HepG2 (cell line): ENCODE data around the gene CD300A. TPM values are rescaled to one million over a fixed set of nuclear protein-coding genes. Genes with fewer than 3 reads are reported as not detected.

ENCODE experiments used
- ARNT2 ChIP-seq: sonication (generic); formaldehyde crosslinking; IDR thresholded peaks from 2 replicates; pipeline ENCODE4 v1.8.0; 2022; ENCODE audit warnings: mild to moderate bottlenecking, low read depth, missing genetic modification reagents, moderate library complexity
- ELF1 ChIP-seq: sonication (generic); formaldehyde crosslinking; IDR thresholded peaks from 2 replicates; pipeline ENCODE4 v1.4.0; 2020; ENCODE audit warnings: missing genetic modification reagents
- ELF4 ChIP-seq: sonication (generic); formaldehyde crosslinking; IDR thresholded peaks from 2 replicates; pipeline ENCODE4 v1.5.0; 2020; ENCODE audit warnings: missing genetic modification reagents, mild to moderate bottlenecking, moderate library complexity, borderline replicate concordance
- FOXM1 ChIP-seq: sonication (generic); formaldehyde crosslinking; IDR thresholded peaks from 2 replicates; pipeline ENCODE4 v1.5.0; 2020; ENCODE audit warnings: missing genetic modification reagents
- HOXA9 ChIP-seq: sonication (generic); formaldehyde crosslinking; IDR thresholded peaks from 2 replicates; pipeline ENCODE4 v1.8.1; 2022; ENCODE audit warnings: missing genetic modification reagents, mild to moderate bottlenecking, moderate library complexity, borderline replicate concordance
- RAD21 ChIP-seq: fragments of 450-650 bp; formaldehyde crosslinking; IDR thresholded peaks from 2 replicates; pipeline ENCODE4 v1.5.0; 2020; ENCODE audit warnings: mild to moderate bottlenecking
- RXRB ChIP-seq: IDR thresholded peaks from 2 replicates; pipeline ENCODE4 v1.6.1; 2016; ENCODE audit warnings: borderline replicate concordance, missing genetic modification reagents, missing compliant biosample characterization
- SMAD9 ChIP-seq: sonication (generic); formaldehyde crosslinking; IDR thresholded peaks from 2 replicates; pipeline ENCODE4 v1.5.1; 2020; ENCODE audit warnings: mild to moderate bottlenecking, missing genetic modification reagents
- TCF12 ChIP-seq, 2 experiments: fragments of 450-650 bp in 1 of 2; sonication (generic) in 1 of 2; formaldehyde crosslinking in 1 of 2; IDR thresholded peaks; 2 replicates each; pipeline versions ENCODE4 v1.6.1 to v1.8.0; 2017 to 2022; ENCODE audit warnings: antibody characterized with exemption in 1 of 2, mild to moderate bottlenecking in 1 of 2, missing genetic modification reagents in 1 of 2, moderate library complexity in 1 of 2
- XRCC5 ChIP-seq: fragments of 200-400 bp; formaldehyde crosslinking; optimal IDR thresholded peaks from 2 replicates; pipeline ENCODE3; 2017; ENCODE audit warnings: mild to moderate bottlenecking, low read length
- ZBTB21 ChIP-seq: sonication (generic); formaldehyde crosslinking; IDR thresholded peaks from 2 replicates; pipeline ENCODE4 v1.4.0; 2020; ENCODE audit warnings: missing genetic modification reagents
- ZMYM2 ChIP-seq: sonication (generic); formaldehyde crosslinking; IDR thresholded peaks from 2 replicates; pipeline ENCODE4 v1.8.0; 2022; ENCODE audit warnings: mild to moderate bottlenecking, missing genetic modification reagents
- ZNF160 ChIP-seq: sonication (generic); formaldehyde crosslinking; IDR thresholded peaks from 2 replicates; pipeline ENCODE4 v1.8.0; 2022; ENCODE audit warnings: mild to moderate bottlenecking, inconsistent platforms, missing genetic modification reagents
- ZNF207 ChIP-seq: fragments of 450-650 bp; IDR thresholded peaks from 2 replicates; pipeline ENCODE4 v1.6.1; 2016; ENCODE audit warnings: antibody characterized with exemption, borderline replicate concordance
- ZNF225 ChIP-seq: sonication (generic); formaldehyde crosslinking; IDR thresholded peaks from 2 replicates; pipeline ENCODE4 v1.4.0; 2020; ENCODE audit warnings: mild to moderate bottlenecking, missing genetic modification reagents
- ZNF629 ChIP-seq: sonication (generic); formaldehyde crosslinking; conservative IDR thresholded peaks from 2 replicates; pipeline ENCODE4 v1.5.0; 2020; ENCODE audit warnings: missing genetic modification reagents
- ZNF761 ChIP-seq: sonication (generic); formaldehyde crosslinking; conservative IDR thresholded peaks from 2 replicates; pipeline ENCODE4 v1.4.0; 2020; ENCODE audit warnings: mild to moderate bottlenecking, missing genetic modification reagents
- ZNF781 ChIP-seq: sonication (generic); formaldehyde crosslinking; IDR thresholded peaks from 2 replicates; pipeline ENCODE4 v1.5.1; 2020; ENCODE audit warnings: borderline replicate concordance, mild to moderate bottlenecking, missing genetic modification reagents; ENCODE audit errors: not compliant biosample characterization
- polyA plus RNA-seq, 8 experiments: library from polyadenylated mRNA; depleted of rRNA in 3 of 8; stranded (reverse) in 7 of 8; unstranded in 1 of 8; fragments of >200 nt; fragmentation: Illumina TruSeq in 4 of 8; extraction: Trizol in 4 of 8; gene quantifications; 2 replicates each; pipeline versions ENCODE4 v1.2.1 to v1.2.3, GENCODE V29; 2011 to 2016; ENCODE audit warnings: low read depth in 4 of 8, missing spikeins in 1 of 8, mixed read lengths in 1 of 8; ENCODE audit not compliant: insufficient read depth in 1 of 8
- total RNA-seq, 5 experiments: library from RNA; depleted of rRNA; stranded (reverse); fragments of >200 nt; fragmentation: Illumina TruSeq; extraction: Trizol; gene quantifications; 2 replicates each; pipeline ENCODE4 v1.2.3, GENCODE V29; 2016; ENCODE audit warnings: low read depth in 1 of 5
- TF ChIP-seq, protein P1 (sequence below): sonication (generic); formaldehyde crosslinking; IDR thresholded peaks from 2 replicates; pipeline ENCODE4 v1.8.1; 2022; ENCODE audit warnings: low read depth, mild to moderate bottlenecking, missing genetic modification reagents
- TF ChIP-seq, protein P2 (sequence below): sonication (generic); formaldehyde crosslinking; IDR thresholded peaks from 2 replicates; pipeline ENCODE4 v1.4.0; 2020; ENCODE audit warnings: missing genetic modification reagents
- TF ChIP-seq, protein P3 (sequence below): sonication (generic); IDR thresholded peaks from 2 replicates; pipeline ENCODE4 v1.6.1; 2016; ENCODE audit warnings: low read depth, borderline replicate concordance
- TF ChIP-seq, protein P4 (sequence below): sonication (generic); formaldehyde crosslinking; IDR thresholded peaks from 2 replicates; pipeline ENCODE4 v1.4.0; 2020; ENCODE audit warnings: low read depth, mild to moderate bottlenecking, missing genetic modification reagents
- TF ChIP-seq, protein P5 (sequence below): sonication (generic); formaldehyde crosslinking; IDR thresholded peaks from 2 replicates; pipeline ENCODE4 v1.9.0; 2021; ENCODE audit warnings: missing genetic modification reagents, borderline replicate concordance

The CD300A gene
- total and polyA plus RNA-seq, 2 of the 13 experiments (the other 11 are each of a cell fraction or from before 2014, with no cell fraction given), result not detected

DNA sequence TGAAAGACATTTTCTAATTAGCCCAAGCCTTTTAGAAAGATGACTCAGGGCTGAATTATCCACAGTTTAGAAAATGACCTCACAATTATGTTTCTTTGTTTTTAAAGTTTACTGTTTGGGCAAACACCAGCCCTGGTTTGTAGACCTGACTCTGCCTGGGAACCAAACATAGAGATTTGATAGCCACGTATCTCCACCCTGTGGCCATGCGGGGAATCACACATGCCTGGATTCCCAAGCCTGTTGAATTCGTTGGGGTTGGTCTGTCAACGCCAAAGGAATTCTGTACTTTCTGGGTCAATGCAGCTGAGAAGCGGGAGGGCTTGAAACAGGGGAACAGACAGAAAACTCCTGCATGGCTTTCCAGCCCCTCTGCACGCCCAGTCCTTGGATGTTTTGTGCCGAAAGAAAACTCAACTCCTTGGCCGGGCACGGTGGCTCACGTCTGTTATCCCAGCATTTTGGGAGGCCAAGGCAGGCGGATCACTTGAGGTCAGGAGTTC lies 26.9 kb downstream of the CD300A start (continued):
- TF ChIP-seq XRCC5 (peak; percentile 65), RAD21 (CRISPR knock-in tag) (peak; percentile 89), ARNT2 (CRISPR knock-in tag) (no peak), FOXM1 (no peak), RXRB (CRISPR knock-in tag) (peak; percentile 48; the same call in 1 of the 2 replicates), SMAD9 (CRISPR knock-in tag) (no peak), ELF1 (no peak), ZMYM2 (CRISPR knock-in tag) (no peak), ZNF225 (CRISPR knock-in tag) (no peak), ZNF629 (CRISPR knock-in tag) (no peak), ZBTB21 (CRISPR knock-in tag) (no peak), ZNF160 (no peak), ELF4 (no peak), TCF12 (IDR thresholded peaks at IDR 0.05) (no peak), TCF12 (CRISPR knock-in tag; IDR thresholded peaks at IDR 0.05) (no peak), ZNF761 (CRISPR knock-in tag) (no peak), HOXA9 (no peak), ZNF207 (no peak), ZNF781 (CRISPR knock-in tag) (no peak)
- TF ChIP-seq, protein P1, sequence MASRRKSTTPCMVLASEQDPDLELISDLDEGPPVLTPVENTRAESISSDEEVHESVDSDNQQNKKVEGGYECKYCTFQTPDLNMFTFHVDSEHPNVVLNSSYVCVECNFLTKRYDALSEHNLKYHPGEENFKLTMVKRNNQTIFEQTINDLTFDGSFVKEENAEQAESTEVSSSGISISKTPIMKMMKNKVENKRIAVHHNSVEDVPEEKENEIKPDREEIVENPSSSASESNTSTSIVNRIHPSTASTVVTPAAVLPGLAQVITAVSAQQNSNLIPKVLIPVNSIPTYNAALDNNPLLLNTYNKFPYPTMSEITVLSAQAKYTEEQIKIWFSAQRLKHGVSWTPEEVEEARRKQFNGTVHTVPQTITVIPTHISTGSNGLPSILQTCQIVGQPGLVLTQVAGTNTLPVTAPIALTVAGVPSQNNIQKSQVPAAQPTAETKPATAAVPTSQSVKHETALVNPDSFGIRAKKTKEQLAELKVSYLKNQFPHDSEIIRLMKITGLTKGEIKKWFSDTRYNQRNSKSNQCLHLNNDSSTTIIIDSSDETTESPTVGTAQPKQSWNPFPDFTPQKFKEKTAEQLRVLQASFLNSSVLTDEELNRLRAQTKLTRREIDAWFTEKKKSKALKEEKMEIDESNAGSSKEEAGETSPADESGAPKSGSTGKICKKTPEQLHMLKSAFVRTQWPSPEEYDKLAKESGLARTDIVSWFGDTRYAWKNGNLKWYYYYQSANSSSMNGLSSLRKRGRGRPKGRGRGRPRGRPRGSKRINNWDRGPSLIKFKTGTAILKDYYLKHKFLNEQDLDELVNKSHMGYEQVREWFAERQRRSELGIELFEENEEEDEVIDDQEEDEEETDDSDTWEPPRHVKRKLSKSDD, result no peak
- TF ChIP-seq, protein P2, sequence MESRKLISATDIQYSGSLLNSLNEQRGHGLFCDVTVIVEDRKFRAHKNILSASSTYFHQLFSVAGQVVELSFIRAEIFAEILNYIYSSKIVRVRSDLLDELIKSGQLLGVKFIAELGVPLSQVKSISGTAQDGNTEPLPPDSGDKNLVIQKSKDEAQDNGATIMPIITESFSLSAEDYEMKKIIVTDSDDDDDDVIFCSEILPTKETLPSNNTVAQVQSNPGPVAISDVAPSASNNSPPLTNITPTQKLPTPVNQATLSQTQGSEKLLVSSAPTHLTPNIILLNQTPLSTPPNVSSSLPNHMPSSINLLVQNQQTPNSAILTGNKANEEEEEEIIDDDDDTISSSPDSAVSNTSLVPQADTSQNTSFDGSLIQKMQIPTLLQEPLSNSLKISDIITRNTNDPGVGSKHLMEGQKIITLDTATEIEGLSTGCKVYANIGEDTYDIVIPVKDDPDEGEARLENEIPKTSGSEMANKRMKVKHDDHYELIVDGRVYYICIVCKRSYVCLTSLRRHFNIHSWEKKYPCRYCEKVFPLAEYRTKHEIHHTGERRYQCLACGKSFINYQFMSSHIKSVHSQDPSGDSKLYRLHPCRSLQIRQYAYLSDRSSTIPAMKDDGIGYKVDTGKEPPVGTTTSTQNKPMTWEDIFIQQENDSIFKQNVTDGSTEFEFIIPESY, result no peak
- TF ChIP-seq, protein P3, sequence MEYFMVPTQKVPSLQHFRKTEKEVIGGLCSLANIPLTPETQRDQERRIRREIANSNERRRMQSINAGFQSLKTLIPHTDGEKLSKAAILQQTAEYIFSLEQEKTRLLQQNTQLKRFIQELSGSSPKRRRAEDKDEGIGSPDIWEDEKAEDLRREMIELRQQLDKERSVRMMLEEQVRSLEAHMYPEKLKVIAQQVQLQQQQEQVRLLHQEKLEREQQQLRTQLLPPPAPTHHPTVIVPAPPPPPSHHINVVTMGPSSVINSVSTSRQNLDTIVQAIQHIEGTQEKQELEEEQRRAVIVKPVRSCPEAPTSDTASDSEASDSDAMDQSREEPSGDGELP, result no peak
- TF ChIP-seq, protein P4, sequence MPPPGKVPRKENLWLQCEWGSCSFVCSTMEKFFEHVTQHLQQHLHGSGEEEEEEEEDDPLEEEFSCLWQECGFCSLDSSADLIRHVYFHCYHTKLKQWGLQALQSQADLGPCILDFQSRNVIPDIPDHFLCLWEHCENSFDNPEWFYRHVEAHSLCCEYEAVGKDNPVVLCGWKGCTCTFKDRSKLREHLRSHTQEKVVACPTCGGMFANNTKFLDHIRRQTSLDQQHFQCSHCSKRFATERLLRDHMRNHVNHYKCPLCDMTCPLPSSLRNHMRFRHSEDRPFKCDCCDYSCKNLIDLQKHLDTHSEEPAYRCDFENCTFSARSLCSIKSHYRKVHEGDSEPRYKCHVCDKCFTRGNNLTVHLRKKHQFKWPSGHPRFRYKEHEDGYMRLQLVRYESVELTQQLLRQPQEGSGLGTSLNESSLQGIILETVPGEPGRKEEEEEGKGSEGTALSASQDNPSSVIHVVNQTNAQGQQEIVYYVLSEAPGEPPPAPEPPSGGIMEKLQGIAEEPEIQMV, result 0 out of 2 replicates have a peak, but pooled peaks have one; percentile 31
- TF ChIP-seq, protein P5, sequence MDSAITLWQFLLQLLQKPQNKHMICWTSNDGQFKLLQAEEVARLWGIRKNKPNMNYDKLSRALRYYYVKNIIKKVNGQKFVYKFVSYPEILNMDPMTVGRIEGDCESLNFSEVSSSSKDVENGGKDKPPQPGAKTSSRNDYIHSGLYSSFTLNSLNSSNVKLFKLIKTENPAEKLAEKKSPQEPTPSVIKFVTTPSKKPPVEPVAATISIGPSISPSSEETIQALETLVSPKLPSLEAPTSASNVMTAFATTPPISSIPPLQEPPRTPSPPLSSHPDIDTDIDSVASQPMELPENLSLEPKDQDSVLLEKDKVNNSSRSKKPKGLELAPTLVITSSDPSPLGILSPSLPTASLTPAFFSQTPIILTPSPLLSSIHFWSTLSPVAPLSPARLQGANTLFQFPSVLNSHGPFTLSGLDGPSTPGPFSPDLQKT, result no peak
